ENCODE measurements around the gene ENTPD7.

Gene ENTPD7

GRCh38 chr10:99617696-99618095 lies 41.6 kb upstream of the ENTPD7 start:
- no peak for TF ChIP-seq CTCF (IDR thresholded peaks at IDR 0.05; ENCODE audit: insufficient read depth, low read length, poor library complexity, severe bottlenecking)
- H3K36me3 ChIP-seq (ENCODE audit: control insufficient read depth, insufficient read depth, low read length): 0 out of 2 replicates have a peak, but pooled peaks cover 1% of the 10 kb centered on the region
- DNase-seq (ENCODE audit: extremely low read depth, insufficient read length): no peak
- peak overlapping the region; percentile 84 for H3K4me3 ChIP-seq (replicated peaks; ENCODE audit: low read depth, low read length)
- no peaks in the 10 kb centered on the region for H3K27me3 ChIP-seq (replicated peaks; ENCODE audit: control insufficient read depth, insufficient read depth, low read length)

- no peak for DNase-seq (ENCODE audit: extremely low read depth, insufficient read length)
- no peak for TF ChIP-seq CTCF (IDR thresholded peaks at IDR 0.05; ENCODE audit: insufficient read depth, low read length, poor library complexity, severe bottlenecking)
- peak overlapping the region; percentile 84 for H3K4me3 ChIP-seq (replicated peaks; ENCODE audit: low read depth, low read length)
- no peaks in the 10 kb centered on the region for H3K27me3 ChIP-seq (replicated peaks; ENCODE audit: control insufficient read depth, insufficient read depth, low read length)
- H3K36me3 ChIP-seq (ENCODE audit: control insufficient read depth, insufficient read depth, low read length): 0 out of 2 replicates have a peak, but pooled peaks cover 1% of the 10 kb centered on the region
These were observed 40.1 kb upstream of the ENTPD7 start for GRCh38 chr10:99619090-99619800.

GRCh38 chr10:99619851-99620710 lies 39.2 kb upstream of the ENTPD7 start, which contains the start of gene SLC25A28:
SLC25A28 (minus strand) TSS chr10:99620439; CDS start chr10:99620335, 104 bp downstream.
- Histone ChIP-seq H3K36me3 (ENCODE audit: control insufficient read depth, insufficient read depth, low read length) (0 out of 2 replicates have a peak, but pooled peaks cover 1% of the 10 kb centered on the region), H3K27me3 (replicated peaks; ENCODE audit: control insufficient read depth, insufficient read depth, low read length) (no peaks in the 10 kb centered on the region), H3K4me3 (replicated peaks; ENCODE audit: low read depth, low read length) (peak within 1 kb of the TSS; percentile 84)
- no peak for DNase-seq (ENCODE audit: extremely low read depth, insufficient read length)
- no peak for TF ChIP-seq CTCF (IDR thresholded peaks at IDR 0.05; ENCODE audit: insufficient read depth, low read length, poor library complexity, severe bottlenecking)

- Histone ChIP-seq H3K36me3 (ENCODE audit: control insufficient read depth, insufficient read depth, low read length) (no peaks in the 10 kb centered on the region), H3K27me3 (replicated peaks; ENCODE audit: control insufficient read depth, insufficient read depth, low read length) (no peaks in the 10 kb centered on the region), H3K4me3 (replicated peaks; ENCODE audit: low read depth, low read length) (peak overlapping the region; percentile 81)
- no peak for TF ChIP-seq CTCF (IDR thresholded peaks at IDR 0.05; ENCODE audit: insufficient read depth, low read length, poor library complexity, severe bottlenecking)
- DNase-seq (ENCODE audit: extremely low read depth, insufficient read length): peak; percentile 99
These were observed 38.4 kb upstream of the ENTPD7 start for GRCh38 chr10:99620711-99621453.

GRCh38 chr10:99621454-99622251 lies 37.7 kb upstream of the ENTPD7 start:
- Histone ChIP-seq H3K27me3 (replicated peaks; ENCODE audit: control insufficient read depth, insufficient read depth, low read length) (no peaks in the 10 kb centered on the region), H3K4me3 (replicated peaks; ENCODE audit: low read depth, low read length) (peak overlapping the region; percentile 81), H3K36me3 (ENCODE audit: control insufficient read depth, insufficient read depth, low read length) (no peaks in the 10 kb centered on the region)
- DNase-seq (ENCODE audit: extremely low read depth, insufficient read length): no peak
- no peak for TF ChIP-seq CTCF (IDR thresholded peaks at IDR 0.05; ENCODE audit: insufficient read depth, low read length, poor library complexity, severe bottlenecking)
